Measurements from ENCODE around the gene RPS6KA5. TPM values are rescaled to one million over a fixed set of nuclear protein-coding genes. Genes with fewer than 3 reads are reported as not detected.

RPS6KA5 gene
- total RNA-seq, 1 donor from 2014 or later, result 11.3 TPM

DNA sequence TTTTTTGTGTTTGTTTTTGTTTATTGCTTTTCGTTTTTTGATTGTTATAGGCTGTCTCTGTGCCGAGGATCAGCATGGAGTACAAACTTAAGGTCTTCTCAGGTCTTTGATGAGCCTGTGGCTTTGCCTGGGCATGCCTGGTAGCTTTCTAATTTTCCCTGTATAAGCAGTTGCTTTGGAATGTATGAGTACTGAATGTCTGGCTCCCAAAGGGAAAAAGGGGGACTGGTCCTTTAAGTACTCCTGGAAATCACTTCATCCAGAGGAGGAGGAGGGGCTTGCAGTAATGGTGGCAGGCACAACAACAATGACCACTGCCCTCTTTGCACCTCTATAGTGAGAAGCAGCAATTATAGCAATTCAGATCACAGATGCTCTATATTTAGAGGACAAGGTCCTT, 176.7 kb downstream of the RPS6KA5 start:
- intact Hi-C loops (cut with DNase I), result no loop called here
- TF ChIP-seq CTCF (IDR thresholded peaks at IDR 0.05), result no peak
- no peak overlapping the region for H3K27ac ChIP-seq
- no peaks in the 10 kb centered on the region for H3K9me3 ChIP-seq
- no peaks in the 10 kb centered on the region for H3K36me3 ChIP-seq
- H3K4me1 ChIP-seq, result no peaks in the 10 kb centered on the region
- no peak for ATAC-seq
- no peak for DNase-seq
- no peaks in the 10 kb centered on the region for H3K27me3 ChIP-seq (ENCODE audit: low read depth)
- H3K4me3 ChIP-seq, result no peak overlapping the region

- Histone ChIP-seq H3K4me3 (no peak overlapping the region), H3K9me3 (no peaks in the 10 kb centered on the region), H3K36me3 (no peaks in the 10 kb centered on the region), H3K4me1 (no peaks in the 10 kb centered on the region), H3K27me3 (ENCODE audit: low read depth) (no peaks in the 10 kb centered on the region), H3K27ac (no peak overlapping the region)
- ATAC-seq, result no peak
- DNase-seq, result no peak
- TF ChIP-seq CTCF (IDR thresholded peaks at IDR 0.05), result no peak
- intact Hi-C loops (cut with DNase I), result no loop called here
Measured at GRCh38 chr14:90883197-90883596, 177.2 kb downstream of the RPS6KA5 start.

GRCh38 chr14:90880282-90880681, 180.2 kb downstream of the RPS6KA5 start:
- no peaks in the 10 kb centered on the region for H3K27me3 ChIP-seq (ENCODE audit: low read depth)
- H3K36me3 ChIP-seq, result no peaks in the 10 kb centered on the region
- ATAC-seq (no peak), DNase-seq (no peak)
- TF ChIP-seq CTCF (IDR thresholded peaks at IDR 0.05), result no peak
- intact Hi-C loops (cut with DNase I), result no loop called here
- no peak overlapping the region for H3K4me3 ChIP-seq
- H3K27ac ChIP-seq, result no peak overlapping the region
- no peaks in the 10 kb centered on the region for H3K4me1 ChIP-seq
- no peaks in the 10 kb centered on the region for H3K9me3 ChIP-seq

DNA sequence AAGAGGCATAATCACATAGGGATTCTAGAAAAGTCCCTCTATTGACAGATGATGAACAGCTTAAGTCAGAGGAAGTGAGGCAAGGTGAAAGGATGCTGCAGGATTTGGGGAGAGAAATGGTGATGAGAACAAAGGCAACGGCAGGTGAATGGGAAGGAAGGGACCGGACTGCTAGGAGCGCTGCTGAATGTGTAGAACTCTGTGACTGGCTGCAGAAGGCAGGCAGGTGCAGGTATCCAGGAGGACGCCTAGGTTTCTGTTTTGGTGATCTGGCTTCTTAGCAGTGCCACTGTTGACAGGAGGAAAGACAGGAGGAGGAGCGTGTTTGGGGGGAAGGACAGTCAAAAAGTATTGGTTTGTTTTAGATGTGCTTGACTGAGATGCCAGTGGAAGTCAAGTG, 185.8 kb downstream of the RPS6KA5 start:
- Histone ChIP-seq H3K4me3 (no peak overlapping the region), H3K27me3 (ENCODE audit: low read depth) (no peaks in the 10 kb centered on the region), H3K36me3 (peaks cover 15% of the 10 kb centered on the region), H3K27ac (no peak overlapping the region), H3K4me1 (no peaks in the 10 kb centered on the region), H3K9me3 (no peaks in the 10 kb centered on the region)
- DNase-seq (no peak), ATAC-seq (no peak)
- TF ChIP-seq CTCF (IDR thresholded peaks at IDR 0.05), result no peak
- intact Hi-C loops (cut with DNase I), result no loop called here

DNA sequence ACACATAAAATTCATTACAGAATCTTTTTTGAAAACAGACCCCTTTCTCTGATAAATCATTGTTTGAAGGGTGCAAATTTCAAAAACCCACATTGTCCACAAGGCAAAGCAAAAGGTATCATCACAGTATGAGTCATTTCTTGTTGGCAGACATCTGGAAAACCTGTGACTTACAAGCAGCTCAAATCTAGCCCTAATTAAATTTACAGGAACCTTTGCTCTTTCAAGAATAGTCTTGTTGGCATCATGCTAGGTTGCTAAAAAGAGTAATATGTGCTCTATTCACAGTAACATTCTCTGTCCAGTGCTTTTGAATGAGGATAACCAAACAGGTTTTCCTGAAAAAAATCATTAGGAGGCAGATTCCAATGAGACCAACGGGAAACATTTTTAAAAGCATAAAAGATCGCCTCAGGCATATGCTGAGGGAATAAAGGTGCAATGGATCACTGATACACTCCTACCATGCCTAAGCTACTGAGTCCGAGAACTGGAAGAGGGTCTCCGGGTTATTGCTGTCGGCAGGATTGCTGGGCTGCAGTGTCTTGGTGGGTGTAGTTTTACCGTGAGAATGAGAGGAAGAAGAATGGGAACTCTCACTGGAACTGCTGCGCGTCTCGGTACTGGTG, 188.7 kb downstream of the RPS6KA5 start:
- intact Hi-C loops (cut with DNase I), result no loop called here
- peaks cover 15% of the 10 kb centered on the region for H3K36me3 ChIP-seq
- no peaks in the 10 kb centered on the region for H3K9me3 ChIP-seq
- H3K4me3 ChIP-seq, result no peak overlapping the region
- H3K27me3 ChIP-seq (ENCODE audit: low read depth), result no peaks in the 10 kb centered on the region
- H3K4me1 ChIP-seq, result no peaks in the 10 kb centered on the region
- no peak for TF ChIP-seq CTCF (IDR thresholded peaks at IDR 0.05)
- H3K27ac ChIP-seq, result no peak overlapping the region
- ATAC-seq (no peak), DNase-seq (no peak)
